Measurements from ENCODE around the gene FLT3LG. TPM values are rescaled to one million over a fixed set of nuclear protein-coding genes. Genes with fewer than 3 reads are reported as not detected.
"Not testable (repeated sequence)": the region's sequence is repeated elsewhere in the genome, so short reads cannot be mapped to it uniquely, and the experiment has no call there.

FLT3LG gene
- total and polyA plus RNA-seq, 2 experiments from 2014 or later: 1.3 to 4.6 TPM

GRCh38 chr19:49456326-49456725, 17.7 kb upstream of the FLT3LG start:
- Histone ChIP-seq H3K9ac (peak overlapping the region; percentile 59), H3K79me2 (ENCODE audit: insufficient read depth) (peaks cover 20% of the 10 kb centered on the region), H3K4me1 (ENCODE audit: insufficient read depth) (peaks cover 28% of the 10 kb centered on the region), H3K36me3 (ENCODE audit: low read depth) (no peaks in the 10 kb centered on the region), H2AFZ (peak overlapping the region; percentile 18), H4K20me1 (ENCODE audit: insufficient read depth) (no peaks in the 10 kb centered on the region), H3K9me3 (ENCODE audit: low read depth) (no peaks in the 10 kb centered on the region), H3F3A (ENCODE audit: insufficient read depth) (peaks cover 34% of the 10 kb centered on the region), H3K27me3 (replicated peaks; ENCODE audit: insufficient read depth) (no peaks in the 10 kb centered on the region), H3K9me2 (ENCODE audit: insufficient read depth) (no peaks in the 10 kb centered on the region), H3K4me2 (ENCODE audit: unreplicated experiment) (no peak overlapping the region), H3K4me3 (no peak overlapping the region), H3K27ac (peak overlapping the region; percentile 74)
- in situ Hi-C loops (cut with MboI): no loop called here
- WGBS, 2 experiments (ENCODE audit: low coverage in 1 of 2, low lambda C conversion rate in 2 of 2, missing lambda C conversion rate in 2 of 2): 32 to 40% methylated on average over 5 of the region's 5 CpGs
- TF ChIP-seq EZH2phosphoT487 (IDR thresholded peaks at IDR 0.05; ENCODE audit: insufficient read depth, low read depth) (no peak), EZH2 (IDR thresholded peaks at IDR 0.05; ENCODE audit: insufficient read depth, poor library complexity, severe bottlenecking) (no peak)
- peak; percentile 52 for DNase-seq

GRCh38 chr19:49458567-49458903, 15.5 kb upstream of the FLT3LG start:
- DNase-seq: no peak
- H4K20me1 ChIP-seq (ENCODE audit: insufficient read depth): no peaks in the 10 kb centered on the region
- no peaks in the 10 kb centered on the region for H3K27me3 ChIP-seq (replicated peaks; ENCODE audit: insufficient read depth)
- peak overlapping the region; percentile 77 for H3K27ac ChIP-seq
- WGBS, 2 experiments (ENCODE audit: low coverage in 1 of 2, low lambda C conversion rate in 2 of 2, missing lambda C conversion rate in 2 of 2): 83 to 88% methylated on average over 5 of the region's 5 CpGs
- H2AFZ ChIP-seq: peak overlapping the region; percentile 25
- TF ChIP-seq EZH2phosphoT487 (IDR thresholded peaks at IDR 0.05; ENCODE audit: insufficient read depth, low read depth): no peak
- no peak for TF ChIP-seq EZH2 (IDR thresholded peaks at IDR 0.05; ENCODE audit: insufficient read depth, poor library complexity, severe bottlenecking)
- no peaks in the 10 kb centered on the region for H3K36me3 ChIP-seq (ENCODE audit: low read depth)
- peaks cover 17% of the 10 kb centered on the region for H3K79me2 ChIP-seq (ENCODE audit: insufficient read depth)
- H3K9me2 ChIP-seq (ENCODE audit: insufficient read depth): no peaks in the 10 kb centered on the region
- H3K4me2 ChIP-seq (ENCODE audit: unreplicated experiment): no peak overlapping the region
- in situ Hi-C loops (cut with MboI): no loop called here
- H3K9me3 ChIP-seq (ENCODE audit: low read depth): no peaks in the 10 kb centered on the region
- H3F3A ChIP-seq (ENCODE audit: insufficient read depth): peaks cover 24% of the 10 kb centered on the region
- H3K4me1 ChIP-seq (ENCODE audit: insufficient read depth): peaks cover 28% of the 10 kb centered on the region
- H3K9ac ChIP-seq: peak overlapping the region; percentile 64
- no peak overlapping the region for H3K4me3 ChIP-seq

- no peak overlapping the region for H2AFZ ChIP-seq
- H3K27ac ChIP-seq: no peak overlapping the region
- H3K9ac ChIP-seq: no peak overlapping the region
- no peaks in the 10 kb centered on the region for H4K20me1 ChIP-seq (ENCODE audit: insufficient read depth)
- H3K9me3 ChIP-seq (ENCODE audit: low read depth): no peaks in the 10 kb centered on the region
- no peaks in the 10 kb centered on the region for H3K36me3 ChIP-seq (ENCODE audit: low read depth)
- in situ Hi-C loops (cut with MboI): no loop called here
- H3K27me3 ChIP-seq (replicated peaks; ENCODE audit: insufficient read depth): no peaks in the 10 kb centered on the region
- no peaks in the 10 kb centered on the region for H3K9me2 ChIP-seq (ENCODE audit: insufficient read depth)
- H3K79me2 ChIP-seq (ENCODE audit: insufficient read depth): peaks cover 9% of the 10 kb centered on the region
- H3F3A ChIP-seq (ENCODE audit: insufficient read depth): peaks cover 21% of the 10 kb centered on the region
- WGBS, 2 experiments (ENCODE audit: low coverage in 1 of 2, low lambda C conversion rate in 2 of 2, missing lambda C conversion rate in 2 of 2): 88 to 93% methylated on average over 12 of the region's 12 CpGs
- no peak overlapping the region for H3K4me2 ChIP-seq (ENCODE audit: unreplicated experiment)
- peaks cover 23% of the 10 kb centered on the region for H3K4me1 ChIP-seq (ENCODE audit: insufficient read depth)
- DNase-seq: no peak
- H3K4me3 ChIP-seq: no peak overlapping the region
- TF ChIP-seq EZH2 (IDR thresholded peaks at IDR 0.05; ENCODE audit: insufficient read depth, poor library complexity, severe bottlenecking): no peak
- no peak for TF ChIP-seq EZH2phosphoT487 (IDR thresholded peaks at IDR 0.05; ENCODE audit: insufficient read depth, low read depth)
Observed at GRCh38 chr19:49459388-49459787, 14.6 kb upstream of the FLT3LG start.

DNA sequence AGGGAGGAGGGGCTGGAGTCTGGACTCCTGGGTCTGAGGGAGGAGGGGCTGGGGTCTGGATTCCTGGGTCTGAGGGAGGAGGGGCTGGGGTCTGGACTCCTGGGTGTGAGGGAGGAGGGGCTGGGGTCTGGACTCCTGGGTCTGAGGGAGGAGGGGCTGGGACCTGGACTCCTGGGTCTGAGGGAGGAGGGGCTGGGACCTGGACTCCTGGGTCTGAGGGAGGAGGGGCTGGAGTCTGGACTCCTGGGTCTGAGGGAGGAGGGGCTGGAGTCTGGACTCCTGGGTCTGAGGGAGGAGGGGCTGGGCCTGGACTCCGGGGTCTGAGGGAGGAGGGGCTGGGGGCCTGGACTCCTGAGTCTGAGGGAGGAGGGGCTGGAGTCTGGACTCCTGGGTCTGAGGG, 12.9 kb upstream of the FLT3LG start:
- H4K20me1 ChIP-seq (ENCODE audit: insufficient read depth); H3K9me2 ChIP-seq (ENCODE audit: insufficient read depth); H3K4me3 ChIP-seq; in situ Hi-C loops (cut with MboI); H3K36me3 ChIP-seq (ENCODE audit: low read depth); H3K27me3 ChIP-seq (replicated peaks; ENCODE audit: insufficient read depth); H3K9me3 ChIP-seq (ENCODE audit: low read depth); H2AFZ ChIP-seq; H3K4me2 ChIP-seq (ENCODE audit: unreplicated experiment); H3K9ac ChIP-seq; H3K79me2 ChIP-seq (ENCODE audit: insufficient read depth); DNase-seq; H3K27ac ChIP-seq: not testable (repeated sequence)
- WGBS, 2 experiments (ENCODE audit: low coverage in 1 of 2, low lambda C conversion rate in 2 of 2, missing lambda C conversion rate in 2 of 2): 0% methylated on average over 1 of the region's 1 CpG; no CpG with 5 or more reads in 1 of the 2 experiments
- Histone ChIP-seq H3F3A (ENCODE audit: insufficient read depth) (peaks cover 13% of the 10 kb centered on the region), H3K4me1 (ENCODE audit: insufficient read depth) (peaks cover 14% of the 10 kb centered on the region; the same call in 1 of the 2 replicates)

- no peaks in the 10 kb centered on the region for H3K27me3 ChIP-seq (replicated peaks; ENCODE audit: insufficient read depth)
- H3F3A ChIP-seq (ENCODE audit: insufficient read depth): peaks cover 8% of the 10 kb centered on the region
- H3K36me3 ChIP-seq (ENCODE audit: low read depth): no peaks in the 10 kb centered on the region
- no peaks in the 10 kb centered on the region for H3K9me3 ChIP-seq (ENCODE audit: low read depth)
- H4K20me1 ChIP-seq (ENCODE audit: insufficient read depth): no peaks in the 10 kb centered on the region
- H3K9ac ChIP-seq: no peak overlapping the region
- H3K4me1 ChIP-seq (ENCODE audit: insufficient read depth): peaks cover 8% of the 10 kb centered on the region; the same call in 1 of the 2 replicates
- no peak overlapping the region for H3K4me3 ChIP-seq
- no peak overlapping the region for H3K4me2 ChIP-seq (ENCODE audit: unreplicated experiment)
- H3K9me2 ChIP-seq (ENCODE audit: insufficient read depth): no peaks in the 10 kb centered on the region
- peaks cover 3% of the 10 kb centered on the region; the same call in 1 of the 2 replicates for H3K79me2 ChIP-seq (ENCODE audit: insufficient read depth)
- no peak for TF ChIP-seq EZH2 (IDR thresholded peaks at IDR 0.05; ENCODE audit: insufficient read depth, poor library complexity, severe bottlenecking)
- no peak for TF ChIP-seq EZH2phosphoT487 (IDR thresholded peaks at IDR 0.05; ENCODE audit: insufficient read depth, low read depth)
- in situ Hi-C loops (cut with MboI): no loop called here
- H2AFZ ChIP-seq: no peak overlapping the region
- no peak overlapping the region for H3K27ac ChIP-seq
- WGBS, 2 experiments (ENCODE audit: low coverage in 1 of 2, low lambda C conversion rate in 2 of 2, missing lambda C conversion rate in 2 of 2): 96 to 98% methylated on average over 17 to 37 of the region's 37 CpGs
- no peak for DNase-seq
Observed at GRCh38 chr19:49461656-49462055, 12.4 kb upstream of the FLT3LG start.

Measured in GM23248 (cell line).